ENCODE measurements around the gene KAT5. TPM values are rescaled to one million over a fixed set of nuclear protein-coding genes. Genes with fewer than 3 reads are reported as not detected.
"Not testable (repeated sequence)": the region's sequence is repeated elsewhere in the genome, so short reads cannot be mapped to it uniquely, and the experiment has no call there.

KAT5 gene
- total RNA-seq, 2 donors from 2014 or later: 48.5 to 48.8 TPM

DNA sequence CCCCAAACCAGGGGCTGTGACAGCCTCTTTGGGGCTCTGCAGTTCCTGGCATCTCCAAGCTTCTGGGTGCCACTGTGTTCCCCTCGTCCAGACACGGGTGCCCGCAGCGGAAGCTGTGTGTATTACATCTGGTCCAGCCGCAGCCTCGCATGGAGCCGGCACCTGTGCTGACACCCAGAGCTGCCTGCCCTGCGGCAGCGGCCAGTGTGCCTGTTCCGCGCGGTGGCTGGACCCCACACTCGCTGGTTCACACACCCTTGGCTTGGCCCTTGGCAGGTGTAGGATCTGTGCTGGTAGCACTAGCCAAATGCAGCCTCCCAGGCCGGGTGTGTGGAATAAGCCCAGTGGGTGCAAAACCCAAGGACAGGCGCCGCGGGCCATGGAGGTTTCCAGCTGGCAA is 33.0 kb downstream of the KAT5 start:
- H3K4me1 ChIP-seq (ENCODE audit: control insufficient read depth, insufficient read depth, low read length): no peaks in the 10 kb centered on the region
- no peak overlapping the region for H3K27ac Mint-ChIP-seq
- H3K27me3 ChIP-seq (ENCODE audit: control insufficient read depth, insufficient read depth, low read length, poor library complexity, severe bottlenecking): peaks cover 36% of the 10 kb centered on the region
- H3K27ac ChIP-seq (ENCODE audit: low read depth, low read length): no peak overlapping the region
- no peaks in the 10 kb centered on the region for H3K36me3 ChIP-seq (ENCODE audit: control insufficient read depth, insufficient read depth, low read length)
- H3K27me3 Mint-ChIP-seq (ENCODE audit: insufficient read depth): peaks cover 64% of the 10 kb centered on the region
- TF ChIP-seq, protein P1, sequence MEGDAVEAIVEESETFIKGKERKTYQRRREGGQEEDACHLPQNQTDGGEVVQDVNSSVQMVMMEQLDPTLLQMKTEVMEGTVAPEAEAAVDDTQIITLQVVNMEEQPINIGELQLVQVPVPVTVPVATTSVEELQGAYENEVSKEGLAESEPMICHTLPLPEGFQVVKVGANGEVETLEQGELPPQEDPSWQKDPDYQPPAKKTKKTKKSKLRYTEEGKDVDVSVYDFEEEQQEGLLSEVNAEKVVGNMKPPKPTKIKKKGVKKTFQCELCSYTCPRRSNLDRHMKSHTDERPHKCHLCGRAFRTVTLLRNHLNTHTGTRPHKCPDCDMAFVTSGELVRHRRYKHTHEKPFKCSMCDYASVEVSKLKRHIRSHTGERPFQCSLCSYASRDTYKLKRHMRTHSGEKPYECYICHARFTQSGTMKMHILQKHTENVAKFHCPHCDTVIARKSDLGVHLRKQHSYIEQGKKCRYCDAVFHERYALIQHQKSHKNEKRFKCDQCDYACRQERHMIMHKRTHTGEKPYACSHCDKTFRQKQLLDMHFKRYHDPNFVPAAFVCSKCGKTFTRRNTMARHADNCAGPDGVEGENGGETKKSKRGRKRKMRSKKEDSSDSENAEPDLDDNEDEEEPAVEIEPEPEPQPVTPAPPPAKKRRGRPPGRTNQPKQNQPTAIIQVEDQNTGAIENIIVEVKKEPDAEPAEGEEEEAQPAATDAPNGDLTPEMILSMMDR (conservative IDR thresholded peaks at IDR 0.05): no peak
- H3K4me3 Mint-ChIP-seq: no peak overlapping the region
- no peak overlapping the region for H3K4me3 ChIP-seq (ENCODE audit: low read length)
- no peaks in the 10 kb centered on the region for H3K4me1 Mint-ChIP-seq
- no peaks in the 10 kb centered on the region for H3K36me3 Mint-ChIP-seq (ENCODE audit: low read depth)
- no peak overlapping the region for H3K9ac ChIP-seq (ENCODE audit: extremely low read depth, low read length, poor library complexity, severe bottlenecking)
- DNase-seq: no peak
- 93 to 99% methylated on average over 17 of the region's 17 CpGs for WGBS, 2 experiments (ENCODE audit: insufficient coverage in 1 of 2, insufficient read length in 1 of 2)
- peaks cover 11% of the 10 kb centered on the region for H3K9me3 Mint-ChIP-seq
- no peaks in the 10 kb centered on the region for H3K9me3 ChIP-seq (ENCODE audit: control insufficient read depth, low read length)

DNA sequence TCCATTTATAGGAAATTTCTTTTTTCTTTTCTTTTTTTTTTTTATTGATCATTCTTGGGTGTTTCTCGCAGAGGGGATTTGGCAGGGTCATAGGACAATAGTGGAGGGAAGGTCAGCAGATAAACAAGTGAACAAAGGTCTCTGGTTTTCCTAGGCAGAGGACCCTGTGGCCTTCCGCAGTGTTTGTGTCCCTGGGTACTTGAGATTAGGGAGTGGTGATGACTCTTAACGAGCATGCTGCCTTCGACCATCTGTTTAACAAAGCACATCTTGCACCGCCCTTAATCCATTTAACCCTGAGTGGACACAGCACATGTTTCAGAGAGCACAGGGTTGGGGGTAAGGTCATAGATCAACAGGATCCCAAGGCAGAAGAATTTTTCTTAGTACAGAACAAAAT is 50.1 kb downstream of the KAT5 start:
- not testable (repeated sequence) for H3K27ac ChIP-seq (ENCODE audit: low read depth, low read length); H3K4me1 Mint-ChIP-seq; H3K9me3 ChIP-seq (ENCODE audit: control insufficient read depth, low read length); H3K36me3 ChIP-seq (ENCODE audit: control insufficient read depth, insufficient read depth, low read length); DNase-seq; H3K36me3 Mint-ChIP-seq (ENCODE audit: low read depth); H3K4me3 ChIP-seq (ENCODE audit: low read length); H3K4me3 Mint-ChIP-seq; H3K27me3 ChIP-seq (ENCODE audit: control insufficient read depth, insufficient read depth, low read length, poor library complexity, severe bottlenecking); H3K4me1 ChIP-seq (ENCODE audit: control insufficient read depth, insufficient read depth, low read length); H3K27ac Mint-ChIP-seq; H3K9ac ChIP-seq (ENCODE audit: extremely low read depth, low read length, poor library complexity, severe bottlenecking)
- Mint-ChIP-seq H3K9me3 (peaks cover 32% of the 10 kb centered on the region), H3K27me3 (ENCODE audit: insufficient read depth) (peaks cover 13% of the 10 kb centered on the region)
- no CpG with 5 or more reads among the region's 5 CpGs for WGBS, 2 experiments (ENCODE audit: insufficient coverage in 1 of 2, insufficient read length in 1 of 2)

DNA sequence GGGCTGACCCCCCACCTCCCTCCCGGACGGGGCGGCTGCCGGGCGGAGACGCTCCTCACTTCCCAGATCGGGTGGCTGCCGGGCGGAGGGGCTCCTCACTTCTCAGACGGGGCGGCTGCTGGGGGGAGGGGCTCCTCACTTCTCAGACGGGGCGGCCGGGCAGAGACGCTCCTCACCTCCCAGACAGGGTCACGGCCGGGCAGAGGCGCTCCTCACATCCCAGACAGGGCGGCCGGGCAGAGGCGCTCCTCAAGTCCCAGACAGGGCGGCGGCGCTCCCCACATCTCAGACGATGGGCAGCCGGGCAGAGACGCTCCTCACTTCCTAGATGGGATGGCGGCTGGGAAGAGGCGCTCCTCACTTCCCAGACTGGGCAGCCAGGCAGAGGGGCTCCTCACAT is 50.8 kb downstream of the KAT5 start:
- not testable (repeated sequence) for DNase-seq; H3K27ac ChIP-seq (ENCODE audit: low read depth, low read length); H3K36me3 ChIP-seq (ENCODE audit: control insufficient read depth, insufficient read depth, low read length); H3K9ac ChIP-seq (ENCODE audit: extremely low read depth, low read length, poor library complexity, severe bottlenecking); H3K4me3 Mint-ChIP-seq; H3K27ac Mint-ChIP-seq; H3K9me3 ChIP-seq (ENCODE audit: control insufficient read depth, low read length); H3K4me1 ChIP-seq (ENCODE audit: control insufficient read depth, insufficient read depth, low read length); H3K27me3 ChIP-seq (ENCODE audit: control insufficient read depth, insufficient read depth, low read length, poor library complexity, severe bottlenecking); H3K36me3 Mint-ChIP-seq (ENCODE audit: low read depth); H3K4me3 ChIP-seq (ENCODE audit: low read length); H3K4me1 Mint-ChIP-seq
- peaks cover 11% of the 10 kb centered on the region for H3K27me3 Mint-ChIP-seq (ENCODE audit: insufficient read depth)
- WGBS, 2 experiments (ENCODE audit: insufficient coverage in 1 of 2, insufficient read length in 1 of 2): 91 to 100% methylated on average over 3 to 22 of the region's 29 CpGs
- peaks cover 28% of the 10 kb centered on the region for H3K9me3 Mint-ChIP-seq

DNA sequence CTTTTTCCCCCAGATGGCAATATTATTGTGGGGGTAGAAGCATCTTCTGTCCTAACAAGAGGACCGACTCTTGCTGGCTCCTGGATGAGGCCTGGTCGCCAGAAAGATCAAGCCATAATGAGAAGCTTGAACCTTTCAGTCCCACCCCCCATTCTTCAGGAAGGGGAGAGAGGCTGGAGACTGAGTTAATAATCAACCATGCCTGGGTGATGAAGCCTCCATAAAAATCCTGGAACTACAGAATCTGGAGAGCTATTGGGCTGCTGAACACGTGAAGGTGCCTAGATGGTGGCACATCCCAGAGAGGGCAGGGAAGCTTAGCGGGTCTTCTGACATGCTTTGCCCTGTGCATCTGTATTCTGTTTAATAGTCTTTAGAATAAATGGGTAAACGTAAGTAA is 52.4 kb downstream of the KAT5 start:
- TF ChIP-seq, protein P1 (conservative IDR thresholded peaks at IDR 0.05): no peak
- Mint-ChIP-seq H3K27me3 (ENCODE audit: insufficient read depth) (peaks cover 11% of the 10 kb centered on the region), H3K27ac (no peak overlapping the region), H3K4me1 (no peaks in the 10 kb centered on the region), H3K4me3 (no peak overlapping the region), H3K36me3 (ENCODE audit: low read depth) (no peaks in the 10 kb centered on the region), H3K9me3 (peaks cover 32% of the 10 kb centered on the region)
- DNase-seq: no peak
- Histone ChIP-seq H3K27ac (ENCODE audit: low read depth, low read length) (no peak overlapping the region), H3K9me3 (ENCODE audit: control insufficient read depth, low read length) (peaks cover 5% of the 10 kb centered on the region), H3K4me3 (ENCODE audit: low read length) (no peak overlapping the region), H3K4me1 (ENCODE audit: control insufficient read depth, insufficient read depth, low read length) (no peaks in the 10 kb centered on the region), H3K27me3 (ENCODE audit: control insufficient read depth, insufficient read depth, low read length, poor library complexity, severe bottlenecking) (no peaks in the 10 kb centered on the region), H3K9ac (ENCODE audit: extremely low read depth, low read length, poor library complexity, severe bottlenecking) (no peak overlapping the region), H3K36me3 (ENCODE audit: control insufficient read depth, insufficient read depth, low read length) (no peaks in the 10 kb centered on the region)
- WGBS, 2 experiments (ENCODE audit: insufficient coverage in 1 of 2, insufficient read length in 1 of 2): 73% methylated on average over 2 to 5 of the region's 5 CpGs

Measured in endodermal cell (in vitro differentiated cells).